ENCODE results near the gene TNFRSF25. TPM values are rescaled to one million over a fixed set of nuclear protein-coding genes. Genes with fewer than 3 reads are reported as not detected.
A peak's percentile ranks its signal among the peaks of the same experiment; 100 is the strongest.

Gene TNFRSF25
- total and polyA plus RNA-seq, 2 of the 8 experiments (the other 6 are each of a cell fraction or from before 2014, with no cell fraction given) = 10.7 to 19.5 TPM

DNA sequence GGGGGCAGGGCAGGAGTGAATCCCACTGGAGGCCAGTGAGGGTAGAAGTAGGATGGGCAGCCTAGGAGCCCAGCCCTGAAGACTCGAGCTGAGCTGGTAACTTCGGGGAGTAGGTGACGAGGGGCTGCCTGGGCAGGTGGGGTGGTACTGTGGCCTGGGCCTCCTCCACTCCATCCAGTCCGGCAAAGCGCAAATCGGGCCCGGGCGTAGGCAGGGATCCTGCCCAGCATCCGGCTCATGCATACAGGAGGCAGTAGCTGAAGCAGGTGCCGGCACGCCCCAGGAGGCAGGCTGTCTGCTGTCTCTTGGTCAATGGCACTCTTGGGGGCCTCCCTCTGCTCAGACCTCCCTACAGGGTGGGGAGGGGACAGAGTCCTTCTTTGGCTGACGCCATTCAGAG lies 1.3 kb upstream of the TNFRSF25 start:
- H3K79me2 ChIP-seq (ENCODE audit: control insufficient read depth in 1 of 2, insufficient read depth in 2 of 2, low read length in 2 of 2) = no peaks in the 10 kb centered on the region
- H3K9ac ChIP-seq (replicated peaks in 1 of 4; ENCODE audit: extremely low read depth in 1 of 4, low read depth in 3 of 4, low read length in 3 of 4) = no peak overlapping the region
- FAIRE-seq (no peak), DNase-seq (ENCODE audit: low read depth in 1 of 2, low spot score in 2 of 2) (peak in 1 of 2 experiments; percentile 46)
- H3K18ac ChIP-seq (ENCODE audit: extremely low read depth, low read length) = no peak overlapping the region
- H3K9me3 ChIP-seq (ENCODE audit: insufficient read depth in 2 of 2, low read depth in 1 of 2, low read length in 1 of 2) = no peaks in the 10 kb centered on the region
- no peak overlapping the region for H2BK120ac ChIP-seq (replicated peaks; ENCODE audit: low read depth, low read length)
- no peak overlapping the region for H3K4me2 ChIP-seq (ENCODE audit: insufficient read depth in 1 of 2, low read depth in 2 of 2, low read length in 2 of 2)
- H2BK12ac ChIP-seq (ENCODE audit: low read depth, low read length) = no peak overlapping the region
- no peak overlapping the region for H2AFZ ChIP-seq (ENCODE audit: low read length)
- no peak overlapping the region for H2BK15ac ChIP-seq (ENCODE audit: low read length)
- H2AK5ac ChIP-seq (ENCODE audit: low read depth, low read length) = no peak overlapping the region
- no peak overlapping the region for H3K4ac ChIP-seq (replicated peaks; ENCODE audit: insufficient read length, low read depth, low read length)
- WGBS, 2 experiments (ENCODE audit: extremely low coverage in 1 of 2, insufficient coverage in 1 of 2, insufficient read length in 1 of 2, insufficient replicate concordance in 2 of 2, low coverage in 1 of 2, low lambda C conversion rate in 2 of 2, missing lambda C conversion rate in 1 of 2) = 96% methylated on average over 12 of the region's 12 CpGs; no CpG with 5 or more reads in 1 of the 2 experiments
- no peak overlapping the region for H4K8ac ChIP-seq (ENCODE audit: extremely low read depth, insufficient read depth, low read length)
- no peak overlapping the region for H3K14ac ChIP-seq (ENCODE audit: insufficient read length)
- no peaks in the 10 kb centered on the region; the same call in 1 of the 2 replicates for H3K23me2 ChIP-seq (ENCODE audit: low read depth, low read length)
- POLR2A ChIA-PET (ENCODE audit: partially characterized antibody) = interaction anchor here (0.6 to 13.7 kb wide), 7 partner anchors 16 to 321 kb away, joined by 3 to 123 read pairs (median 3); partner anchors contain the start of gene PLEKHG5
- H3K23ac ChIP-seq (ENCODE audit: insufficient read length) = no peak overlapping the region
- H3K27me3 ChIP-seq (replicated peaks in 1 of 4; ENCODE audit: control insufficient read depth in 3 of 4, extremely low read depth in 1 of 4, insufficient read depth in 3 of 4, low read length in 3 of 4) = peaks cover 0 to 7% (median 3%) of the 10 kb centered on the region in 4 experiments; a peak in 3 of 7 replicates
- H2BK5ac ChIP-seq (ENCODE audit: low read depth, low read length) = no peak overlapping the region
- no peak overlapping the region for H3K4me3 ChIP-seq (ENCODE audit: extremely low read depth in 1 of 4, insufficient read depth in 2 of 4, low read depth in 3 of 4, low read length in 4 of 4)
- no peak overlapping the region for H2BK20ac ChIP-seq (ENCODE audit: low read length)
- H3K36me3 ChIP-seq (ENCODE audit: control insufficient read depth in 2 of 4, insufficient read depth in 4 of 4, low read length in 3 of 4) = peaks cover 5 to 24% (median 12%) of the 10 kb centered on the region in 4 experiments; a peak in 5 of 8 replicates
- peaks cover 5 to 12% of the 10 kb centered on the region in 2 experiments for H4K20me1 ChIP-seq (replicated peaks in 1 of 2; ENCODE audit: control insufficient read depth in 1 of 2, insufficient read depth in 2 of 2, low read length in 2 of 2)
- CTCF ChIA-PET (ENCODE audit: partially characterized antibody) = interaction anchor here (0.6 to 4.2 kb wide), 11 partner anchors 8 to 262 kb away, joined by 3 to 31 read pairs (median 7); no protein-coding TSS in a partner anchor
- no peak overlapping the region for H4K5ac ChIP-seq (ENCODE audit: insufficient read length, low read depth, low read length)
- no peak overlapping the region for H3K56ac ChIP-seq (replicated peaks; ENCODE audit: insufficient read length, low read depth, low read length)
- H3K4me1 ChIP-seq (replicated peaks in 1 of 4; ENCODE audit: control insufficient read depth in 3 of 4, insufficient read depth in 4 of 4, low read length in 3 of 4) = peaks cover 0 to 14% (median 8%) of the 10 kb centered on the region in 4 experiments; a peak in 6 of 7 replicates
- H4K91ac ChIP-seq (replicated peaks; ENCODE audit: insufficient read length, low read length) = no peak overlapping the region
- no peak overlapping the region for H3K27ac ChIP-seq (ENCODE audit: low read depth, low read length)
- no peaks in the 10 kb centered on the region for H3K79me1 ChIP-seq (ENCODE audit: low read depth, low read length)
- TF ChIP-seq POLR2A (IDR thresholded peaks at IDR 0.05; ENCODE audit: control extremely low read depth in 1 of 2, low read depth in 2 of 2, low read length in 2 of 2) (no peak), POLR2AphosphoS5 (IDR thresholded peaks at IDR 0.05; ENCODE audit: low read depth, low read length) (no peak), NANOG (IDR thresholded peaks at IDR 0.05; ENCODE audit: insufficient read depth, low read depth, low read length, poor library complexity, severe bottlenecking) (no peak), CHD2 (IDR thresholded peaks at IDR 0.05; ENCODE audit: low read length) (no peak), E2F6 (IDR thresholded peaks at IDR 0.05) (no peak), SIN3A (conservative IDR thresholded peaks at IDR 0.05 in 1 of 2, IDR thresholded peaks at IDR 0.05 in 1 of 2; ENCODE audit: low read depth in 1 of 2, low read length in 2 of 2) (no peak), GTF2F1 (IDR thresholded peaks at IDR 0.05; ENCODE audit: borderline replicate concordance, low read depth, low read length) (no peak)

Measured in H1 (cell line).